Measurements from ENCODE around the gene SPATA6L. TPM values are rescaled to one million over a fixed set of nuclear protein-coding genes. Genes with fewer than 3 reads are reported as not detected.

SPATA6L gene
- total and polyA plus RNA-seq, 9 of the 15 experiments (the other 6 are each of a cell fraction or from before 2014, with no cell fraction given): 0.03 to 1.00 (median 0.08) TPM; not detected in 4

DNA sequence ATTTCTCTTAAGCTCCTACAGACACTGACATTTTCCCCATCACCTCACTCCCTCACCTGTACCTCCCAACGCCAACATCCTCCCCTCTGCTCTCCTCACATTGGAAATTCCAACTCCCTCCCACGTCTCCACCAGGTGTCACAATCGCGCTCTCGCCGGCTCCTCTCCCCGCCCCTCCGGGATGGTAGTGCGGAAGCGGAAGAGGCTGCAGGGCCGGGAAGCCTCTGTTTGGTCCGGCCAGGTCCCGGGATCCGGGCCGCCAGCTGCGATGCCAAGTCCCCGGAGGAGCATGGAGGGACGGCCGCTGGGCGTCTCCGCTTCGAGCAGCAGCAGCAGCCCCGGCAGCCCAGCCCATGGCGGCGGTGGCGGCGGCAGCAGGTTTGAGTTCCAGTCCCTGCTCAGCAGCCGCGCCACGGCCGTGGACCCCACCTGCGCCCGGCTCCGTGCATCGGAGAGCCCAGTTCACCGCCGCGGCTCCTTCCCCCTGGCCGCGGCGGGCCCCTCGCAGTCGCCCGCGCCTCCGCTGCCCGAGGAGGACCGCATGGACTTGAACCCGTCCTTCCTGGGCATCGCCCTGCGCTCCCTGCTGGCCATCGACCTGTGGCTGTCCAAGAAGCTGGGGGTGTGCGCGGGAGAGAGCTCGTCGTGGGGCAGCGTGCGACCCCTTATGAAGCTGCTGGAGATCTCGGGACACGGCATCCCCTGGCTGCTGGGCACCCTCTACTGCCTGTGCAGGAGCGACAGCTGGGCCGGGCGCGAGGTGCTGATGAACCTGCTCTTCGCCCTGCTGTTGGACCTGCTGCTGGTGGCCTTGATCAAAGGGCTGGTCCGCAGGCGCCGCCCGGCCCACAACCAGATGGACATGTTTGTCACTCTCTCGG, 3.9 kb downstream of the SPATA6L start, which contains the start of gene PLPP6 (continued):
- TF ChIP-seq, protein P1, sequence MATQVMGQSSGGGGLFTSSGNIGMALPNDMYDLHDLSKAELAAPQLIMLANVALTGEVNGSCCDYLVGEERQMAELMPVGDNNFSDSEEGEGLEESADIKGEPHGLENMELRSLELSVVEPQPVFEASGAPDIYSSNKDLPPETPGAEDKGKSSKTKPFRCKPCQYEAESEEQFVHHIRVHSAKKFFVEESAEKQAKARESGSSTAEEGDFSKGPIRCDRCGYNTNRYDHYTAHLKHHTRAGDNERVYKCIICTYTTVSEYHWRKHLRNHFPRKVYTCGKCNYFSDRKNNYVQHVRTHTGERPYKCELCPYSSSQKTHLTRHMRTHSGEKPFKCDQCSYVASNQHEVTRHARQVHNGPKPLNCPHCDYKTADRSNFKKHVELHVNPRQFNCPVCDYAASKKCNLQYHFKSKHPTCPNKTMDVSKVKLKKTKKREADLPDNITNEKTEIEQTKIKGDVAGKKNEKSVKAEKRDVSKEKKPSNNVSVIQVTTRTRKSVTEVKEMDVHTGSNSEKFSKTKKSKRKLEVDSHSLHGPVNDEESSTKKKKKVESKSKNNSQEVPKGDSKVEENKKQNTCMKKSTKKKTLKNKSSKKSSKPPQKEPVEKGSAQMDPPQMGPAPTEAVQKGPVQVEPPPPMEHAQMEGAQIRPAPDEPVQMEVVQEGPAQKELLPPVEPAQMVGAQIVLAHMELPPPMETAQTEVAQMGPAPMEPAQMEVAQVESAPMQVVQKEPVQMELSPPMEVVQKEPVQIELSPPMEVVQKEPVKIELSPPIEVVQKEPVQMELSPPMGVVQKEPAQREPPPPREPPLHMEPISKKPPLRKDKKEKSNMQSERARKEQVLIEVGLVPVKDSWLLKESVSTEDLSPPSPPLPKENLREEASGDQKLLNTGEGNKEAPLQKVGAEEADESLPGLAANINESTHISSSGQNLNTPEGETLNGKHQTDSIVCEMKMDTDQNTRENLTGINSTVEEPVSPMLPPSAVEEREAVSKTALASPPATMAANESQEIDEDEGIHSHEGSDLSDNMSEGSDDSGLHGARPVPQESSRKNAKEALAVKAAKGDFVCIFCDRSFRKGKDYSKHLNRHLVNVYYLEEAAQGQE (IDR thresholded peaks at IDR 0.05; ENCODE audit: borderline replicate concordance): peak; percentile 1; the same call in 1 of the 2 replicates
- TF ChIP-seq, protein P1 (CRISPR knock-in tag; IDR thresholded peaks at IDR 0.05; ENCODE audit: low read depth): no peak
- TF ChIP-seq NONO (IDR thresholded peaks at IDR 0.05; ENCODE audit: low read depth in 2 of 2, low read length in 1 of 2) (0 out of 4 replicates have a peak, but pooled peaks have one; percentile 33 to 41), ZNF384 (IDR thresholded peaks at IDR 0.05; ENCODE audit: low read depth, low read length) (no peak), ELF1 (tag; IDR thresholded peaks at IDR 0.05) (peak; percentile 94), BRD4 (IDR thresholded peaks at IDR 0.05) (no peak), SRSF7 (optimal IDR thresholded peaks at IDR 0.05; ENCODE audit: low read depth, low read length) (no peak), CCNT2 (IDR thresholded peaks at IDR 0.05; ENCODE audit: borderline replicate concordance, extremely low read depth, insufficient read length, low read depth, low read length) (no peak), IFI16 (CRISPR knock-in tag; IDR thresholded peaks at IDR 0.05) (no peak), PHF20 (IDR thresholded peaks at IDR 0.05; ENCODE audit: partially characterized antibody) (peak; percentile 81), MEF2D (tag; conservative IDR thresholded peaks at IDR 0.05; ENCODE audit: low read depth) (no peak), RFX1 (IDR thresholded peaks at IDR 0.05) (no peak), KLF6 (CRISPR knock-in tag; IDR thresholded peaks at IDR 0.05; ENCODE audit: borderline replicate concordance) (no peak)
- TF ChIP-seq, protein P2, sequence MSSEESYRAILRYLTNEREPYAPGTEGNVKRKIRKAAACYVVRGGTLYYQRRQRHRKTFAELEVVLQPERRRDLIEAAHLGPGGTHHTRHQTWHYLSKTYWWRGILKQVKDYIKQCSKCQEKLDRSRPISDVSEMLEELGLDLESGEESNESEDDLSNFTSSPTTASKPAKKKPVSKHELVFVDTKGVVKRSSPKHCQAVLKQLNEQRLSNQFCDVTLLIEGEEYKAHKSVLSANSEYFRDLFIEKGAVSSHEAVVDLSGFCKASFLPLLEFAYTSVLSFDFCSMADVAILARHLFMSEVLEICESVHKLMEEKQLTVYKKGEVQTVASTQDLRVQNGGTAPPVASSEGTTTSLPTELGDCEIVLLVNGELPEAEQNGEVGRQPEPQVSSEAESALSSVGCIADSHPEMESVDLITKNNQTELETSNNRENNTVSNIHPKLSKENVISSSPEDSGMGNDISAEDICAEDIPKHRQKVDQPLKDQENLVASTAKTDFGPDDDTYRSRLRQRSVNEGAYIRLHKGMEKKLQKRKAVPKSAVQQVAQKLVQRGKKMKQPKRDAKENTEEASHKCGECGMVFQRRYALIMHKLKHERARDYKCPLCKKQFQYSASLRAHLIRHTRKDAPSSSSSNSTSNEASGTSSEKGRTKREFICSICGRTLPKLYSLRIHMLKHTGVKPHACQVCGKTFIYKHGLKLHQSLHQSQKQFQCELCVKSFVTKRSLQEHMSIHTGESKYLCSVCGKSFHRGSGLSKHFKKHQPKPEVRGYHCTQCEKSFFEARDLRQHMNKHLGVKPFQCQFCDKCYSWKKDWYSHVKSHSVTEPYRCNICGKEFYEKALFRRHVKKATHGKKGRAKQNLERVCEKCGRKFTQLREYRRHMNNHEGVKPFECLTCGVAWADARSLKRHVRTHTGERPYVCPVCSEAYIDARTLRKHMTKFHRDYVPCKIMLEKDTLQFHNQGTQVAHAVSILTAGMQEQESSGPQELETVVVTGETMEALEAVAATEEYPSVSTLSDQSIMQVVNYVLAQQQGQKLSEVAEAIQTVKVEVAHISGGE (CRISPR knock-in tag; IDR thresholded peaks at IDR 0.05): peak; percentile 80 to 95 (median 93); a peak in 5 of 6 replicates

Data from K562 (cell line).